Epithelial cell of esophagus (primary cell): ENCODE measurements around the gene TIGD1.
A peak's percentile ranks its signal among the peaks of the same experiment; 100 is the strongest.

Experiments
- DNase-seq: peaks from one replicate; pipeline ENCODE4 v3.0.0; 2010; ENCODE audit warnings: low read depth
- H3K4me3 ChIP-seq: 2 replicates; pipeline ENCODE4 v1.5.1; 2011; ENCODE audit warnings: mild to moderate bottlenecking, low read length, control low read depth
- CTCF ChIP-seq: IDR thresholded peaks from 2 replicates; pipeline ENCODE4 v1.5.1; 2011; ENCODE audit warnings: low read depth, mild to moderate bottlenecking, low read length, control low read depth, inconsistent platforms; ENCODE audit not compliant: insufficient read depth; ENCODE audit errors: missing control alignments

TIGD1 gene

GRCh38 chr2:232550354-232551249 lies at the start of gene TIGD1, which contains the start of gene EIF4E2:
Gene TIGD1, minus strand, starts transcription at chr2:232550557. Its CDS starts 675 bp downstream, at chr2:232549882.
Gene EIF4E2, plus strand, starts transcription at chr2:232550689. Its CDS starts 36 bp downstream, at chr2:232550725.
- peak; percentile 90 for DNase-seq
- peak; percentile 20 for TF ChIP-seq CTCF
- H3K4me3 ChIP-seq = peak within 1 kb of the TSS; percentile 83

GRCh38 chr2:232598293-232598692 lies 47.9 kb upstream of the TIGD1 start:
- H3K4me3 ChIP-seq = no peak overlapping the region
- no peak for DNase-seq
- no peak for TF ChIP-seq CTCF

GRCh38 chr2:232597362-232598079 lies 47.2 kb upstream of the TIGD1 start:
- TF ChIP-seq CTCF = no peak
- DNase-seq = no peak
- no peak overlapping the region for H3K4me3 ChIP-seq

GRCh38 chr2:232593982-232594381 lies 43.6 kb upstream of the TIGD1 start:
- no peak for DNase-seq
- TF ChIP-seq CTCF = no peak

GRCh38 chr2:232592772-232593395 lies 42.5 kb upstream of the TIGD1 start:
- peak; percentile 58 for TF ChIP-seq CTCF

More at GRCh38 chr2:232593982-232594381, 43.6 kb upstream of the TIGD1 start:
- H3K4me3 ChIP-seq = no peak overlapping the region

GRCh38 chr2:232588680-232589585 lies 38.6 kb upstream of the TIGD1 start:
- H3K4me3 ChIP-seq = no peak overlapping the region
- no peak for TF ChIP-seq CTCF
- peak; percentile 78 for DNase-seq

More at GRCh38 chr2:232592772-232593395, 42.5 kb upstream of the TIGD1 start:
- peak; percentile 94 for DNase-seq
- no peak overlapping the region for H3K4me3 ChIP-seq
